BLaER1 (cell line): ENCODE measurements around the gene PCA3.

Experiments used
- H3K27ac ChIP-seq: shearing (Covaris generic); formaldehyde crosslinking; 2 replicates; pipeline ENCODE4 v1.8.1; 2022
- H3K27me3 ChIP-seq: shearing (Covaris generic); formaldehyde crosslinking; 2 replicates; pipeline ENCODE4 v1.8.1; 2022
- H3K36me3 ChIP-seq: shearing (Covaris generic); formaldehyde crosslinking; 2 replicates; pipeline ENCODE4 v1.8.1; 2022
- H3K4me1 ChIP-seq: shearing (Covaris generic); formaldehyde crosslinking; 2 replicates; pipeline ENCODE4 v1.8.1; 2022
- H3K4me2 ChIP-seq: shearing (Covaris generic); formaldehyde crosslinking; 2 replicates; pipeline ENCODE4 v1.8.1; 2022
- H3K4me3 ChIP-seq: shearing (Covaris generic); formaldehyde crosslinking; 2 replicates; pipeline ENCODE4 v1.8.1; 2022
- H3K9ac ChIP-seq: shearing (Covaris generic); formaldehyde crosslinking; 2 replicates; pipeline ENCODE4 v1.8.1; 2022
- H3K9me3 ChIP-seq: shearing (Covaris generic); formaldehyde crosslinking; 2 replicates; pipeline ENCODE4 v1.8.1; 2022
- H4K20me1 ChIP-seq: shearing (Covaris generic); formaldehyde crosslinking; 2 replicates; pipeline ENCODE4 v1.8.1; 2022
- Cebpa-rat ChIP-seq: shearing (Covaris generic); IDR thresholded peaks from 2 replicates; pipeline ENCODE4 v1.8.1; 2022

PCA3 gene

DNA sequence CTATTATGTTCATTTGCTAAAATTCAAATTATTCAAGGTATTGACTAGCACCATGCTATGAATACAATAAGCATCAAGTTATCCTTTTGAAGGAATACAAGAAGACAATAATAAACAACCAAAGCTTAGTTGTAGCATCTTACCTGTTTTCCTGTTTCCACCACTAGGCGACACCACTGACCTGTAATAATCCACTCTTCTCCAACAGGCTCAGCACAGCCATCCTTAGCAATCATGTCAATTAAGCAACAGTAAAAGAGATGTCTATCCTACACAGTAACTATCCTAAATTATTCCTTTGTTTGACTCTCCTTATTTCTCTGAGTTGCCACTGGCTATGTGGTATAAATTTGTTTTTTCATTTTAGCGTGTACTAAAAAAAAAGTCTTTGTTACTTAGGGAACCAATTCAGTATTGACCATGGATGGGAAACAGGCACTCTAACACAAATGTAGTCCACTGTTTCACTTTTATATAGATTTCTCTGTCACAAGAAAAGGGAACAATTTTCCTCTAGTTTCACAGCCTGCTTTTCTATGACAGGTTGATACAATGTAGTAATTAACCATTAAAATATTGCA, 46.2 kb downstream of the PCA3 start:
- no peaks in the 10 kb centered on the region for H4K20me1 ChIP-seq
- TF ChIP-seq Cebpa-rat: no peak
- no peak overlapping the region for H3K9ac ChIP-seq
- no peaks in the 10 kb centered on the region for H3K36me3 ChIP-seq
- H3K4me1 ChIP-seq: no peaks in the 10 kb centered on the region
- no peak overlapping the region for H3K27ac ChIP-seq
- H3K4me2 ChIP-seq: no peak overlapping the region
- no peak overlapping the region for H3K4me3 ChIP-seq
- H3K27me3 ChIP-seq: no peaks in the 10 kb centered on the region
- no peaks in the 10 kb centered on the region for H3K9me3 ChIP-seq

DNA sequence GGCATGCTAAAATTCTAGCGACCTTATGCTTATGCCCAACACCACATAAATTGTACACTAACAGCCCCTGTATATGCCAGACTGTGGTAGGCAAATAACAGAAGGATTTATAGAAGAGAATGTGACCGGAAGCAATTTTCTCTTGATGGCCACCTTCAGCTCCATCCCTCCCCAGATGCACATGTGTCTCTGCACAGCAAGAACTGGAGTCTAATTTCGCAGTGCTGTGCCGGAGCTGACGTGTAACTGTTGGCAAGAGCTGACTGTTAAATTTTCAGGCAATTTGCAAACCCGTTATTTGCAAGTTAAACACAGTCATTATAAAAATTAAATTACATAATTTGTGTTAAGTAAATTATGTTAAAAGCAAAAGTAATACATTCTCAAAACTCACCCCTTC, 48.4 kb downstream of the PCA3 start:
- no peak overlapping the region for H3K27ac ChIP-seq
- H4K20me1 ChIP-seq: no peaks in the 10 kb centered on the region
- no peaks in the 10 kb centered on the region for H3K27me3 ChIP-seq
- no peak overlapping the region for H3K9ac ChIP-seq
- TF ChIP-seq Cebpa-rat: no peak
- H3K4me1 ChIP-seq: no peaks in the 10 kb centered on the region
- no peaks in the 10 kb centered on the region for H3K9me3 ChIP-seq
- H3K4me3 ChIP-seq: no peak overlapping the region
- no peaks in the 10 kb centered on the region for H3K36me3 ChIP-seq
- no peak overlapping the region for H3K4me2 ChIP-seq

DNA sequence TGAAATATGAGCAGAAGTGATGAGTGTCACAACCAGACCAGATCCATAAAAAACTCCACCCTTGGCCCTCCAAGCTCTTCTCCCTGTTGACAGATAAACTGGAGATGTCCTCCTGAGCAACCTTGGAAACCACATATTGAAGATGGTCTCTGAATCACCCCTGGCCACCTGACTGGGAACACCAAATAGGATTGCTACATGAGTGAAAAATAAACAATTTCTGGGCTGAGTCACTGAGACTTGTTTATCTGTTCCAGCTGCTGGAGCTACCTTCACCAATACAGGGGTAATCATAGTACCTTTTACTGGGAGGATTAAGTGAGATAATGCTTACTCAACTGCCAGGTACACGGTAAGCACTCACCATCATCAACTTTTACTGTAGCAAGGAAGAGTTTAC, 53.3 kb downstream of the PCA3 start:
- no peaks in the 10 kb centered on the region for H3K9me3 ChIP-seq
- H3K27ac ChIP-seq: no peak overlapping the region
- H3K4me1 ChIP-seq: no peaks in the 10 kb centered on the region
- no peak for TF ChIP-seq Cebpa-rat
- no peak overlapping the region for H3K4me3 ChIP-seq
- no peaks in the 10 kb centered on the region for H4K20me1 ChIP-seq
- no peaks in the 10 kb centered on the region for H3K36me3 ChIP-seq
- no peaks in the 10 kb centered on the region for H3K27me3 ChIP-seq
- H3K4me2 ChIP-seq: no peak overlapping the region
- H3K9ac ChIP-seq: no peak overlapping the region

- Histone ChIP-seq H3K4me2 (no peak overlapping the region), H3K4me1 (no peaks in the 10 kb centered on the region), H3K36me3 (no peaks in the 10 kb centered on the region), H3K4me3 (no peak overlapping the region), H3K9me3 (no peaks in the 10 kb centered on the region), H3K27me3 (no peaks in the 10 kb centered on the region), H3K27ac (no peak overlapping the region), H3K9ac (no peak overlapping the region), H4K20me1 (no peaks in the 10 kb centered on the region)
- TF ChIP-seq Cebpa-rat: no peak
These were observed 54.0 kb downstream of the PCA3 start for GRCh38 chr9:76818271-76818670.

DNA sequence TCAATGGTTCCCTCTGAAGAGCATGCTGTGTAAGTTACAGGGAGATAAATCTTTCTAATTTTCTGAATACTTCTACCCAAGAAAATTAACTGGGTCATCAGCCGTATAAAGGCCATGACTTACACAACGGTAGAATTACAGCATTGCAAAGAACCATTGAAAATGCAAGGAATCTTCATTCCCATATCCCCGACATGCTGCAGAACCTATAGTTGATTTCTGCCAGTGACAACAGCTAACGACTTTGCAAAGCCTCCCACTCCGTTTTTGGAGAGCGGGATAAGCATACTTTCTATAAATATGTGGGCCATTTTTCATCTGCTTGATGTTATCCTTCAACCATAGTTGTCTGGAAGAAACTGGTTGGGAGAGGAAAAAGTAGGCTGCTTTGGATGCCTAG, 56.2 kb downstream of the PCA3 start:
- no peak for TF ChIP-seq Cebpa-rat
- no peaks in the 10 kb centered on the region for H4K20me1 ChIP-seq
- H3K4me2 ChIP-seq: no peak overlapping the region
- H3K36me3 ChIP-seq: no peaks in the 10 kb centered on the region
- no peaks in the 10 kb centered on the region for H3K9me3 ChIP-seq
- H3K4me3 ChIP-seq: no peak overlapping the region
- no peaks in the 10 kb centered on the region for H3K27me3 ChIP-seq
- no peak overlapping the region for H3K9ac ChIP-seq
- H3K27ac ChIP-seq: no peak overlapping the region
- H3K4me1 ChIP-seq: no peaks in the 10 kb centered on the region

DNA sequence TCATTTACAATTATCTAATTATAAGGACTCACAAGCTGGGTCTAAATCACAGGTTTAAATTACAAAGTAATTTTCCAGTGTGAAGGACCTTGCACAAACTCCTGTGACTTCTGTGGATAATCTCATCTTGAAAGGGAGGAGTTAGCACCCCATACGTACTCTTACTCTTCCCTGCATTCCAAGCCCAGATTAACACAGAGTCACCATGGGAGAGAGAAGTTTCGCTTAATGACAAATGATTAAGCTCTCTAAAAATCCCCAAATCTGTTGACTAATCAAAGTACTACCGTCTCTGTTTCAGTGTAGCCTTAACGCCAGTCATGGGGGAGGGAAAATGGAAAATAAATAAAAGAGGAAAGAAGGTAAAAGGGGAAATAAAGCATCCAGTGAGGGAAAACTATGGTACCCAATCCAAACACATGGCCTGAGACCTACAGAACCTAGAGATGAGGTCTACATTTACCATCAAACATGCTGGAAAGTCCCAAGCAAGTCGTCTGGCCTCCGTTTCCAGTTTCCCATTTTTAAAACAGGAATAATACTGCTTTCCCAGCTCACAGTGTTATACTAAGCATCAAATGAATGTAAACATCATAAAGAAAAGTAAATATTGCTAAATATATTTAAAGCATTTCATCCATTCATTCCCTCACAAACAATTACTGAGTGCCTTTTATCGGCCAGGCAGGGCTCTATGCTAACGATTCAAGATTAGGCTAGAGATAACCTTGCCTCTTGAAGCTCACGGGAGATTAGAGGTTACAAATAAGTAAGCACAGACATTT, 63.2 kb downstream of the PCA3 start:
- Histone ChIP-seq H4K20me1 (no peaks in the 10 kb centered on the region), H3K9me3 (no peaks in the 10 kb centered on the region), H3K4me3 (no peak overlapping the region), H3K27me3 (no peaks in the 10 kb centered on the region), H3K4me1 (no peaks in the 10 kb centered on the region), H3K27ac (no peak overlapping the region), H3K4me2 (no peak overlapping the region), H3K9ac (no peak overlapping the region), H3K36me3 (no peaks in the 10 kb centered on the region)
- no peak for TF ChIP-seq Cebpa-rat

- H3K4me2 ChIP-seq: no peak overlapping the region
- no peaks in the 10 kb centered on the region for H3K27me3 ChIP-seq
- H3K9ac ChIP-seq: no peak overlapping the region
- H3K27ac ChIP-seq: no peak overlapping the region
- no peaks in the 10 kb centered on the region for H3K36me3 ChIP-seq
- no peak overlapping the region for H3K4me3 ChIP-seq
- H4K20me1 ChIP-seq: no peaks in the 10 kb centered on the region
- no peaks in the 10 kb centered on the region for H3K9me3 ChIP-seq
- TF ChIP-seq Cebpa-rat: no peak
- H3K4me1 ChIP-seq: no peaks in the 10 kb centered on the region
These were observed 64.2 kb downstream of the PCA3 start for GRCh38 chr9:76828447-76828846.

DNA sequence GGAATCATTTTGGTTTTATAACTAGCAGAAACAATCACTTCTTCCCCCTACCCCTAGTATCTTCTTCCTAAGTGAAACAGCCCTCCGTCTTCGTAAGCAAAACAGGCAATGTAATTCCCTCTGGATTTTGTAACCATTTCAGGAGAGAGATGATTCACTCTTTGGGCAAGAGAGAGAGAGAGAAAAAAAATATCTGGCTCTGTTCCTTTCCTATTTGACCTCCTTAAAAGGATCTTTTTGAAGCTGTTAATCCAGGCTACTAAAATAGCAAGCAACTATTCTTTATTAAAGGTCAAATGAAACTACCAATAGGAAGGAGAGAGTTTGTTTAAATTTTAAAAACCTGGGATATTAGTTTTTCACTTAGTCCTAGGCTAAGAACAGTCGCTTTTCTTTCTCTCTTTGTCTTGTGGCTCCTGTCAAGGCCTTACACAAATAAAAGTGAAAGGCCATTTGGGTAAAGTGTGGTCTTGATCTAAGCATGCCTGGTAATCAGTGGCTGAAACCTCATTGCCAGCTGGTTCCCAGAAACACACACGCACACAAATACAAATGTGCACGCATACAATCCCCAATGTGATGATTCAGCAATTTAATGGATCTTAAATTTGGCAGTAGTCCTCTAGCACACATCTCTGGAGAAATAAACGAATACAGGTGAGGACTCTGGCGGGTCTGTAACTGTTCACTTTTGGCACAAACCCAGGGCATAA, 71.5 kb downstream of the PCA3 start:
- H3K4me2 ChIP-seq: no peak overlapping the region
- no peaks in the 10 kb centered on the region for H3K27me3 ChIP-seq
- H3K4me1 ChIP-seq: no peaks in the 10 kb centered on the region
- H3K4me3 ChIP-seq: no peak overlapping the region
- TF ChIP-seq Cebpa-rat: no peak
- H3K36me3 ChIP-seq: no peaks in the 10 kb centered on the region
- no peak overlapping the region for H3K27ac ChIP-seq
- no peaks in the 10 kb centered on the region for H4K20me1 ChIP-seq
- no peaks in the 10 kb centered on the region for H3K9me3 ChIP-seq
- no peak overlapping the region for H3K9ac ChIP-seq
